D721Med (cell line): ENCODE measurements around the gene HGF.
A peak's percentile ranks its signal among the peaks of the same experiment; 100 is the strongest.

Experiments
- DNase-seq: peaks from one replicate; pipeline ENCODE4 v3.0.0; 2011; ENCODE audit warnings: low spot score; ENCODE audit not compliant: insufficient read length
- FAIRE-seq: peaks from 2 replicates; lab custom pipeline; 2011; peaks lifted over from hg19 to GRCh38; lab: Jason Lieb, UNC
- CTCF ChIP-seq: IDR thresholded peaks from 2 replicates; pipeline ENCODE4 v1.5.1; 2012; ENCODE audit warnings: mild to moderate bottlenecking, control low read depth; ENCODE audit not compliant: insufficient read depth; ENCODE audit errors: missing control alignments

Gene HGF

GRCh38 chr7:81719865-81720264 is 50.0 kb downstream of the HGF start:
- TF ChIP-seq CTCF: no peak
- FAIRE-seq: no peak
- no peak for DNase-seq

GRCh38 chr7:81715984-81716588 is 53.8 kb downstream of the HGF start:
- FAIRE-seq (peak; percentile 69), DNase-seq (no peak)

GRCh38 chr7:81714306-81714705 is 55.5 kb downstream of the HGF start:
- TF ChIP-seq CTCF: no peak
- FAIRE-seq: no peak
- DNase-seq: no peak

More at GRCh38 chr7:81715984-81716588, 53.8 kb downstream of the HGF start:
- peak; percentile 58 for TF ChIP-seq CTCF

- FAIRE-seq (no peak), DNase-seq (no peak)
- no peak for TF ChIP-seq CTCF
Measured at GRCh38 chr7:81710751-81711150, 59.1 kb downstream of the HGF start.

- DNase-seq (no peak), FAIRE-seq (no peak)
- no peak for TF ChIP-seq CTCF
Measured at GRCh38 chr7:81709836-81710235, 60.0 kb downstream of the HGF start.

GRCh38 chr7:81707966-81708365 is 61.9 kb downstream of the HGF start:
- no peak for TF ChIP-seq CTCF
- DNase-seq (no peak), FAIRE-seq (no peak)

GRCh38 chr7:81707196-81707595 is 62.7 kb downstream of the HGF start:
- DNase-seq (no peak), FAIRE-seq (no peak)
- TF ChIP-seq CTCF: no peak
